Choroid plexus epithelial cell (primary cell): ENCODE results near the gene ATXN1.

ENCODE experiments used
- DNase-seq: peaks from one replicate; pipeline ENCODE4 v3.0.0-alpha.2; 2010; ENCODE audit warnings: low read depth
- H3K4me3 ChIP-seq: 2 replicates; pipeline ENCODE4 v1.5.1; 2011; ENCODE audit warnings: low read depth, mild to moderate bottlenecking, control low read depth, low read length, moderate library complexity
- CTCF ChIP-seq: conservative IDR thresholded peaks from 2 replicates; pipeline ENCODE4 v1.5.1; 2011; ENCODE audit warnings: low read depth, mild to moderate bottlenecking, control low read depth, inconsistent platforms, low read length, moderate library complexity

ATXN1 gene

GRCh38 chr6:16295471-16295870 lies 465.8 kb downstream of the ATXN1 start:
- DNase-seq = no peak
- TF ChIP-seq CTCF = no peak
- no peak overlapping the region for H3K4me3 ChIP-seq

- no peak for DNase-seq
Measured at GRCh38 chr6:16295060-16295459, 466.2 kb downstream of the ATXN1 start.

GRCh38 chr6:16294371-16294770 lies 466.9 kb downstream of the ATXN1 start:
- H3K4me3 ChIP-seq = no peak overlapping the region
- TF ChIP-seq CTCF = no peak
- no peak for DNase-seq

More at GRCh38 chr6:16295060-16295459, 466.2 kb downstream of the ATXN1 start:
- no peak overlapping the region for H3K4me3 ChIP-seq
- no peak for TF ChIP-seq CTCF

- no peak for TF ChIP-seq CTCF
- DNase-seq = no peak
- no peak overlapping the region for H3K4me3 ChIP-seq
Measured at GRCh38 chr6:16292942-16293341, 468.3 kb downstream of the ATXN1 start.

- TF ChIP-seq CTCF = no peak
- no peak for DNase-seq
- H3K4me3 ChIP-seq = no peak overlapping the region
Measured at GRCh38 chr6:16292432-16292831, 468.8 kb downstream of the ATXN1 start.

- H3K4me3 ChIP-seq = no peak overlapping the region
- DNase-seq = no peak
- no peak for TF ChIP-seq CTCF
Measured at GRCh38 chr6:16291739-16292138, 469.5 kb downstream of the ATXN1 start.

GRCh38 chr6:16288163-16288562 lies 473.1 kb downstream of the ATXN1 start:
- DNase-seq = no peak
- no peak overlapping the region for H3K4me3 ChIP-seq
- TF ChIP-seq CTCF = no peak
